Amygdala (tissue), 56 donors: ENCODE results near the gene GHDC.
"Not testable (repeated sequence)": the region's sequence is repeated elsewhere in the genome, so short reads cannot be mapped to it uniquely, and the experiment has no call there.

ENCODE experiments used
- DNase-seq, 56 donors: peaks; one replicate each; lab custom pipeline; 2025; lab: John Stamatoyannopoulos, UW

GHDC gene

DNA sequence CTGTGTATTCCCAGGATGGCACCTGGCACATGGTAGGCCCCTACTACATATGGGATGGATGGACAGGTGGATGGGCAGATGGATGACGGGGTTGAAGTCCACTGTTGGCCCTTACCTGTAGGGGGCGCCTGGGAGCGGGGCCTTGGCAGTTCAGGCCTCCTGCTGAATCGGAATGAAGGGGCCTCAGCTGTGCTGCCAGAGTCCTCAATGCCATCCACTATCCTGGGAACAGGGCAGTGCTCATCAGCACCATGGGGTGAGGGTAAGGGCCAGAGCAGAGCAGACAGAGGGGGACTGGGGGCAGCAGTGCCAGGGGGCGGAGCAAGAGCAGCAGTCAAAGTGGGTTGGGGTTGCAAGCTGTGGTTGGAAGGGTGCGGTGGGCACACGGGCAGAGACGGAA lies 31.2 kb downstream of the GHDC start:
- no peak for DNase-seq

DNA sequence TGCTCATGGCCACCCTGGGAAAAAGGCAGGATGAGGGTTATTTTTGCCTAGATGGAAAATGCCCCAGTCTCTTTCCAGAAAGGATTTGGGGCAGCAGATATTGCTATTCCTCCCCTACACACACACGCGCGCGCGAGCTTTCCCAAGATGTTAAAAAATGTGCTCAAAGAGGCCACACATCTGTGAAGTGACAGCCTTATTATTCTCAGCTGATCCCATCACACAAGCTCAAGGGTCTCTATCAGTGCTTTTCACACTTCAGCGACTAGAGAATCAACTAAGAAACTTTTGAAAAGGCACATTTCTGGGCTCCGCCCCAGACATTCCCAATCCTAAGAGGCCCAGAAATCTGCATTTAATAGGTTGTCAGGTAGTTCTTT lies 33.8 kb downstream of the GHDC start:
- DNase-seq = no peak

DNA sequence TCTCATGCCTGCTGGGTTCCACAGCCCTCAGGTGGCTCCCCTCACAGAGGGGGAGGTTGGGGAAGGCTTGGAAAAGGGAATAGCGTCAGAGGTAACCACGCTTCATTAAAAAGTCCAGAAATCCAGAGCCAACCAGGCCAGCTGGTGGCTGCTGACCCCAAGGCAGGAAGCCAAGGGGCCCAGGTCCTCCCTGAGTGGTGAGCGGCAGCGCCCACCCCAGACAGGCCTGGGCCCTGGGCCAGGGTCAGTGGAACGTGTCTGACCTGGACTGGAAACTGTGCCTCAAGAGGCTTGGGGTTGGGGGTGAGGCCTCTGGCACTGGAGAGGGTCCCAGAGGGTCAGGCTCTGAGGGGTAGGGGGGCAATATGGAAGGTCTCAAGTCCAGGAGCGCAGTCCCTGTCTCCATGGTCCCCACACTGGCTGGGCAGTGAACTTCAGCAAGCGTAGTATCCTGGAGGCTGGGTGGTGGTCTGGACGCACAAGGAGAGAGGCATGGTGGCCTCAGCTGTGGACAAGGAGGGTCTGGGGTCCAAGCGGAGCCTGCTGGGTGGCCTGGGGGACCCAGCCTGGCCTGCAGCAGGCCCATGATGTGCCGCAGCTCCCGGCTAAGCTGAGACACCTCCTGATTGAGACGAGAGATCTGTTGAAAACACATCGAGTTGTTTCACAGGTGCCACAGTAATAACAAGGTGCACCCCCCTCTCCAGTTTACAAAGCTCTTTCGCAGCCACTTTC lies 34.3 kb downstream of the GHDC start:
- DNase-seq = no peak

DNA sequence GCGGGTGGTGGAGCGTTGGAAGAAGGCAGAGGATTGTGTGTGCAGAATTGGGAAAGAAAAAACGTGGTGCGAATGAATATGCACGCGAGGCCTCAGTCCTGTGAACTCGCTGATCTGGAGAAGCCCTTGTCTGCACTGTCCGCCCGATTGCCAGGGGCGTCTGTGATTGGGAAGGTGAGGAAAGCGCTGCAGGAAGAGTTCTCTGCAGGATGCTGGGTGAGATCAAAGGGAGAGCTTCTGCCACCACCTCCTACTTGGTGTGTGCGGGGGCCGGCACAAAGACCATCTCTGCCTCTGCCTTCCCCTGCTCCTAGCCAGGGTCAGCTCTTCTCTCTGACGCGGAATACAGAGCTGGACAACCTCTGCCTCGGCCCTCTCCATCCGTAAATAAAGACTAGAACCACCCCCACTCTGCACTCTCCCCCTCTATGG lies 38.7 kb downstream of the GHDC start:
- no peak for DNase-seq

DNA sequence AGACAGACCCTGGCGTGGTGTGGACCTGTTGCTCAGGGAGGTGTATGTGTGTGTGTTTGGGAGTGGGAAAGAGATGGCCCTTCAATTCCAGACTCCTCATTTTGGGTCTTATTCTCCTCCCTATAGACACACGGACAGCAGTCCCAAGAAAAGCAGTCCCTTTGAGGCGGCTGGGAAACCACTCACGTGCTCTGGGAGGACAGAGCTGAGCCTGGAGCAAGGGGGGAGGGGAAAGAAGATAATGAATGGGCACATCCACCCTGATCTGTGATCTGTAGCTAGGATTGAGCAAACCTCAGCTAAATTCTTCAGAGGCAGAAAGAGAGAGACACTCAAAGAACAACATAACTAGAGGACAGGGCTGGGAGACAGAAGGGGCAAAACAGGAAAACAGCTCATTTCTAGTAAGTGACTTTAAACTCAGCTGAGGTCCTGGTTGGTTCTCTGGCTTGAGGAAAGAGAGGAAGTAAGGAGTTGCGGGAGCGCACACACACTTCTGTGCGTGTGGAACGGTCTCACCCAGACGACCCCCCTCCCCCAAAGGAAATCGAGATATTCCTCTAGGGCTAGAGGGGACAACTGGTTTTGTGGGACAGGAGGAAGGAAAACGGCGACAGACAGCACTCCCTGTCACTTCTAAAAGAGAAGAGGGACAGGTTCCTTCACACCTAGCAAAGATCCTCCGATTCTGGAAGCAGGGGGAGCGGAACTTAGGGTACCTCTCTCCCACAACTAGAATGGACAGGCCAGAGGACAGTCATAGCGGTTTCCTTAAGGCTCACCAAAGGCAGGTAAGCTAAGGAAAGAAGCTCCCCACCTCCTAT lies 40.2 kb downstream of the GHDC start:
- DNase-seq = no peak

DNA sequence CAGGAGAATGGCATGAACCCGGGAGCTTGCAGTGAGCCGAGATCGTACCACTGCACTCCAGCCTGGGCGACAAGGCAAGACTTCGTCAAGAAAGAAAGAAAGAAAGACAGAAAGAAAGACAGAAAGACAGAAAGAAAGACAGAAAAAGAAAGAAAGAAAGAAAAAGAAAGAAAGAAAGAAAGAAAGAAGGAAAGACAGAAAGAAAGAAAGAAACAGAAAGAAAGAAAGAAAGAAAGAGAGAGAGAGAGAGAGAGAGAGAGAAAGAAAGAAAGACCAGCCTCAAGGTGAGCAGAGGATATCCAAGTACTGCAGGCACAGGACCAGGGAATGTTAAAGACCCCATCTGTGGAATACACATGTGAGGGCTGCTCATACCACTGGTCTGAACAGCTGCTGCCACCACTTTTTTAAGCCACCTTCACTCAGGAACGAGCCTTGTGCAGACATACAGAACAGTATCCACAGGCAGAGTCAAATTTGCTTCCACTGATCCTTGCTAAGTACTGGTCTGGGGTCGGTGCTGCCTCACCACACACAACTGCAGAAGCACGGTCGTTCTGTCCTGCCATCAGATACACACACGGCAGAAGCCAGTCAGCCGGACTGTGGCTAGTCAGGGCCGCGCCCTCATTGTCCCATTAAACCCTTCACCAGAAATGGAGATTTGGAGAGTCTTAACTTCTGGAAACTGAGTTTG lies 47.2 kb downstream of the GHDC start:
- no peak for DNase-seq

DNA sequence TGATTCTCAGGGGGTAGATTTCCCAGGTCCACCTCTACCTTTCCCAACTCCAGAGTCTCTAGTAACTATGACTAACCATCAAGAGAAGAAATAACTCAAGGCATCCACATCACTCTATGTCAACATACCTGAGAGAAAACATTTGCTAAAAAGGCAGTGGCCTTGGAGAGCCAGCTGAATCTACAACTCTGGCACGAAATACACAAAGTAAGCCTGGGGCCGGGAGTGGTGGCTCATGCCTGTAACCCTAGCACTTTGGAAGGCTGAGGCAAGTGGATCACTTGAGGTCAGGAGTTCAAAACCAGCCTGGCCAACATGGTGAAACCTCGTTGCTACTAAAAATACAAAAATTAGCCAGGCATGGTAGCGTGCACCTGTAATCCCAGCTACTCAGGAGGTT lies 51.2 kb downstream of the GHDC start:
- DNase-seq = not testable (repeated sequence)

DNA sequence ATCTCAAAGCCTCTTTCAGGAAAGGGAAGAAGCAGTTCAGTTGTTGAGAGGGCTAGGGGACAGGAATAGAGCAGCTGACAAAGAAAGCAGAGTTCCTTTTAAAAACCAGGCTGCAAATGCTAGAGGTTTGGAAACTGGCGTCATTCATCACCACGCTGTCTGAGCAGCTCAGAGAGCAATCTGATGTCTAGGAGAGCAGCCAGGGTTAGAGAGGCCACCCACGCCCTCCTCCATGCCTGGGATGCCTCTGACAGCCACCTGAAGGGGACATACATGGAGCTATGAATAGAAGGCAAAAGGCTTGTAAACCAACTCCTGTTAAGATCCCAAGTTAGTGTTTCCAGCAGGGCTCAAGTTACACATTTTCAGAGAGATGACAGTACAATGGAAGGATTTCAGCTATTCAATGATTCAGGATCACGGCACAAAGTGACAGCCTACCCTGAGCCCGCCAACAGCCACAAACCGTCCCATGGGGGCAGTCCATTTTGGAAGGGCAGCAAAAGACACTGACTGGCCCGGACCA lies 51.9 kb downstream of the GHDC start:
- peak in 7 of 56 donors; percentile 6 to 46 (median 14) for DNase-seq

DNA sequence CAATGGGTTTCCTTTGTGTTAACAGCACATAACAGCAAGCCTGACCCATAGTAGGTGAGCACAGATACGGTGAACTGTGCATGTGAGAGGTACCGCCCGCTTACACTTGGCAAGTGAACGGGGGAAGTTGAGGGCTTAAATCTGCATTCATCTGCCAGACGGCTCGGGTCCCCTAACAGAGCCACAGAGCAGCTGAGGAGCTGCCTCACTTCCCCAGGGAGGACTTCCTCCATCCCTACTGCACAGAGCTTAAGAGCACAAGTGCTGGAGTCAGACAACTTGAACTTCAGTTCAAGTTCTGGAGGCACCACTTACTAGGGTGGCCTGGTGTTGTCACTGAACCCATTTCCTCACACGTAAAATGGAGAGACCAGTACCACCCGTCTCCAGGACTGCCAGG lies 52.9 kb downstream of the GHDC start:
- DNase-seq = no peak

DNA sequence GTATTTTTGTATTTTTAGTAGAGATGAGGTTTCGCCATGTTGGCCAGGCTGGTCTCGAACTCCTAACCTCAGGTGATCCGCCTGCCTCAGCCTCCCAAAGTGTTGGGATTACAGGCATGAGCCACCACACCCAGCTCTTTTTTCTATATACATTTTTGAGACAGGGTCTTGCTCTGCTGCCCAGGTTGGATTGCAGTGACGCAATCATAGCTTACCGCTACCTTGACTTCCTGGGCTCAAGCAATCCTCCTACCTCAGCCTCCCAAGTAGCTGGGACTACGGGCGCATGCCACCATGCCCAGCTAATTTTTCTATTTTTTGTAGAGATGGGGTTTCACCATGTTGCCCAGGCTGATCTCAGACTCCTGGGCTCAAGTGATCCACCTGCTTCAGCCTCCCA lies 53.6 kb downstream of the GHDC start:
- not testable (repeated sequence) for DNase-seq
